Activated CD4-positive, alpha-beta T cell treated with anti-CD3 and anti-CD28 coated beads for 48 hours (primary cell): ENCODE measurements around the gene MICAL3.
"Not testable (repeated sequence)": the region's sequence is repeated elsewhere in the genome, so short reads cannot be mapped to it uniquely, and the experiment has no call there.

Experiments
- DNase-seq: peaks from one replicate; pipeline ENCODE4 v3.0.0-alpha.2; 2020

The MICAL3 gene

DNA sequence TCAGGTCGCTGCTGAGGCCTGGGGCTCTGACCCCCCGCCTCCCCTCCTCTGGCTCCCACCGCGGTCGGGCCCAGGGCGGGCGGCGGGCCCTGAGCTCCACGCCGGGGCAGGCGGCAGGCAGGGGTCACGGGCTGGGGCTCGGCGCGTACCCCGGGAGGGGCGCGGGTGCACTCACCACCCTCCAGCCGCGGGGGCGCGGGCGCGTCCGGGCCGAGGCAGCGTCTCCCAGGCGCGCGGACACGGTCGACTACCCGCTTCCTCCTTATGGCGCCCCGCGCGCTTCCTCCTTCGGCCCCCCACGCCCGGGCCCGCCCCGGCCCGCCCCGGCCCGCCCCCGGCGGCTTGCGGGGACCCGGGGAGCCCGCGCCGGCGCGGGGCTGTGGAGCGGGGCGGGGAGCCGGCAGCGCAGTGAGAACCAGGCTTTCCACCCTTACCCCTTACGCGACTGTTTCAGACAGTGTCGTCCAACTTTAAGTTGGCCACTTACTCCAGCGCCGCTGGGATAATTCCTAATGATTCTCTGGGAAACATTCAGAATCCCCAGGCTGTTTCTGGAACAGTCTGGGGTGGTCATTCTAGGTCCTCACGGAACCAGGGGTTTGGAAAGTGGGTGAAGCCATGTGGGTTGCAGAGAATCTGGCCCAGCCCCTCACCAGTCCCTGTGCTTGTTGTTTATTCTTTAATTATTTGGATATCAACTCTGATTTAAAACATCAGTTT lies 250.0 kb downstream of the MICAL3 start, which contains the start of gene BID:
Gene BID (minus strand): TSS at position 264 of the 720 bp plus-strand sequence. CDS start 24,353 bp downstream, outside the sequence.
- no peak for DNase-seq

DNA sequence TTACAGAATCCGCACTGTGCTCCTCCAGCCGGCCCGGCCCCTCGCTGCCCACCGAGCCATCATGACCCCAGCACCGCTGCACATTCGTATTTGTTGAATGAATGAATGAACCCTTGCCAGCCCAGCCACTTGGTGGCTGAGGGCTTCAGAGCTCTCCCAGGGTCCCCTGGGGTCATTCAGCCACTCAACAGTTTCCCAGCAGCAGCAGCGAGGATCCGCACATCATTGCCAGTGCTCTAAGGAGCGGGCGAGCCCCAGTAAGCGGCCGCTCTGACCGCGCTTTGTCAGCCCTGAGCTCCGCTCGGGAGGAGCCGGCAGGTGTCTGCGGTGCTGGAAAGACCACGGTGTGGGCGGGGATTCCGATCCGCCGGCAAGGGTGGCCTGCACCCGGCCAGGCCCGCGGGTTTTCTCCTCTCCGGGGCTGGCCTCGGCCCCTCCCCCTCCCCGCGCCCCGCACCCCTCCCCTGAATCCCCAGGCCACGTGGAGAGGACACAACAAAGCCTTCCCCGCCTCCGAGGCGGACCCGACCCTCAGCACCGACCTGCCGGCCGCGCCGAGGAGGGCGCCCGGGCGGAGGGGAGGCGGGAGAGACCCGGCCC lies 250.7 kb downstream of the MICAL3 start:
- DNase-seq, result peak; percentile 72

DNA sequence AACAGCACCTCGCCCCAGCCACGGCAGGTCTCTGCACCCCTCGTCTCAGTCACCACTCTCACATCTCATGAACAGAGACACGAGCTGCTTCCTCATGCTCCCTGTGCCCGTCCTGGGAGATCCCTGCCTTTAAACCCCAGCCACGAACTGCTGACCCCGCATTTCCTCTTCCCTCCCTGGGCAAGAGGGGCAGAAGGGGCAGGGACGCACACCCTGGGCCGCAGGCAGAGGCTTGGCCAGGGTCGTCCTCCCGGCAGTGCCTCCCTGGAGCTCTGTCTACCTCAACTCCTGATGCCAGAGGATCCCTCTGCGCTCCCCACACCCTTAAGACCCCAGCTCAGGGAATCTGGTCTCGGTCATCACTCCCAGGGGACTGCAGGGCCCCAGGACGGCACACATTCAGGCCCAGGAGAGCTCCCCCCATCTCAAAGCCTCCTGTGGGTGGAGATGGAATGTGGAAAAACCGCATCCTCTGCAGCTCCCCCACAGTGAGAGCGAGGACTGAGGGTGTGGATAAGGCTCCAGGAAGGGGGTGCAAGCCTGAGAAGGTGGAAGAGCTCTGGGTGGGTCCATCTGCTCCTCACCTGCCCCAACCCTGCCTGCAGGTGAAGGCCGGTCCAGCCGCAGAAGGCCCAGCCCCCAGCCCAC lies 251.3 kb downstream of the MICAL3 start:
- DNase-seq, result no peak

DNA sequence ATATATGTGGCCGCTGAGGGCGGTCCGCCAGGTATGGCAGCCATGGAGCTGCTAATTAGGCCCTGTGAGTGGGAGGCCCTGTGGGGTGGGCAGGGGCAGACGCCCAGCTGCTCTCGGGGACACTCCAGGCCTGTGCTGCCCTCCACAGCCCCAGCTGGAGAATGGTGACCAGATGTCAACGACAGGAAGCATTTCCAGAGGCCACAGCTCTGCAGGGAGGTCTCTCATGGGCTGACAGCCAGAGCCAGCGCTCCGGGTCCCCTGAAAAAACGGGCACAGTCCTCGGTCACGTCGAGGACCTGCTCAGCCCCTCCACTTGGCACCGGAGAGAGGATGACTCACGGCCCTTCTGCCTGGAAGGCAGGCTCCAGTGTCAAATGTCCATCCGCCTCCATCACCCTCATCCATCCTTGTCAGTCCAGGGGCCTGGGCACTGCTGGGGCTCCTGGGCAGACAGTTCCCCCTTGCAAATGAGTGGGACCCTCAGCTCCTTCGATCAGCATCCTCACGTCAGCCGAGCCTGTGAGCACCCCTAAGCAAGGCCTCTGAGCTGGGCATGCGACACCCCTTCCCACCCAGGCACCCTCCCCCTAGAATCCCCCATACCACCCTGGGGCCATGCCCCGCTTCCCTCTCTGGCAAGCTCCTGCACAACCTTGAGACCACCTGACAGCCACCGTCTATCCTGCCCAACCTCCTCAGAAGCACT lies 252.0 kb downstream of the MICAL3 start:
- no peak for DNase-seq

DNA sequence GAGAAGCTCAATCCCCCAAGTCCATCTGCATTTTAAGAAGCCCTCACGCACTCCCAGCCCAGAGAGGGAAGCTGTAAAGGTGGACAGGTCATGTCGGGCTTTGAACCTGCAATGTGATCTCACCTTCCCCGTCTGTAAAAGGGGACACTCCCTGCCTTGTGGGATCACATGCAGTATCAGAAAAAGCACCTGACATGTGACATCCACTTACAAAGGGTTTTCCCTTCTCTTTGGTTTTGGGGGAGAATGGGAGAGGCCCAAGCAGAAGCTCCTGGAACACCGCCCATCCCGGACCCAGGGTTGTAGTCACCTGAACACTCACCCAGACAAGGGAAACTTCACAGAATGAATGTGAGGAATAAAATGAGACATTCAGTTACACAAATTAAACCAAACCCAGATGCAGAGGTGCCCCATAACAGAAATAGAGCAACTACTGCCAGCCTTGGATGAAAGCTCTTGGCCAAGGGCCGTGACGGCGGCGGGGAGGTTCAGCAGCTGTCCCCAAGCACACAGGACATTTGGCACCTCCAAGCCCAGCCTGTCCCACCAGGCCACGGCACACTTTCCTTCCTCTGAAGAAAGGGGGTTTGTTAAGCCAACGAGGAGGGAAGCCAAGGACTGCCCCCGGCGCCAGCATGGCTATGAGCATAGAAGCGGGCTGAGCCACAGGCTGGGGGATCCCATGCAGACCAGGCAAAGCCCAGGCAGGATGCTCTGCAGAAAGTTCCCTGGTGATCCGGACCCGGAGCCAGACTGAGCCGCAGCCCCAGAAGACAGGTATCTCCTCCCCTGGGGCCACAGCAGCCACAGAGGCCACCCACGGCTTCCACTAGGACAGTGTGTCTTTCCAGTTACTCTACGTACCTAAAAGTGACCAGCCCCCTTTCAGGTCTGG lies 253.9 kb downstream of the MICAL3 start:
- no peak for DNase-seq

DNA sequence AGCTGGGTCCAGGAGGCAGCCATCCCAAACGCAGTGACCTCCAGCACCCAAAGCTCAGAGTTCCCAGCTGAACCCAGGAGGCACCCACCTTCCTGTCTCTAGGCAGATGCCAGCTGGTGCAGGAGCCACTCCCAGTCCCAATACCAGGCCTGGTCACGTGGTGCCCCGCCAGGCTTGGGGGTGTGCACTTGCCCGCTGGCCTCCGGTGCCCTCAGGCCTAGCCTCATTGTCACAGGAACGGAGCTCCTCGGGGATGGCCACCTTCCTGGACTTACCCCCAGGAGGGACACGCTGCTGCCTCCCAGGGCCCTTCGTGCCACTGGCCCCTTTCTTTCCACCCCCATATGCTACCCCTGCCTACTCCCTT lies 254.7 kb downstream of the MICAL3 start:
- DNase-seq, result no peak

DNA sequence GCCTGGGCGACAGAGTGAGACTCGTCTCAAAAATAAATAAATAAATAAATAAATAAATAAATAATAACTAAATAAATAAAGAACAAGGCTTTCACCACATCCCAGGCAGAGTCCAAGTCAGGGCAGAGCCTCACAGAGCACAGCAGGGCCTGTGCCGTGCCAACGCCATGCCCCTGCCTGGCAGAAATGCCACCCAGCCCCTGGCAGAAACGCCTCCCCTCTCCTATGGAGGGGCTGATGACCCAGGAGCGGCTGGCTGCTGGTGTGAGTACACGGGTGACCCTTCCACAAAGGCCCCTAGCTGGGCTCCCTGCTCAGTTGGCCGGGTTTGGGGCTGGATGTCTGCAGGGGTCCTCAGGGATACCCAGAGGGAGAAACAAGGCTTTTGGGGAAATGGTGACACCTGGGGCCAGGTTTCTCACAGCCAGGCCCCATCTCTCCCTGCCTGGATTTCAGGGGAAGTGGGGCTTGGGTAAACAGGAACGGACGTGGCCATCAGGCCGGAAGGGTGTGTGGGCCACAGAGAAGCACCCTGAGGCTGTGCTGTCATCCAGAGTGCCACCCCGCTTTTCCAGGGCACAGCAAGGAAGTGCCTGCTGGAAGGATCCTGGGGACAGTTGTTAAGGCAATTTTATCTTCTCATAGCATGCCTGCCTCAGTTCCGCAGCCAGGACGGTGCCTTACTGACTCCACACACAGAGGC lies 255.2 kb downstream of the MICAL3 start:
- DNase-seq, result no peak

DNA sequence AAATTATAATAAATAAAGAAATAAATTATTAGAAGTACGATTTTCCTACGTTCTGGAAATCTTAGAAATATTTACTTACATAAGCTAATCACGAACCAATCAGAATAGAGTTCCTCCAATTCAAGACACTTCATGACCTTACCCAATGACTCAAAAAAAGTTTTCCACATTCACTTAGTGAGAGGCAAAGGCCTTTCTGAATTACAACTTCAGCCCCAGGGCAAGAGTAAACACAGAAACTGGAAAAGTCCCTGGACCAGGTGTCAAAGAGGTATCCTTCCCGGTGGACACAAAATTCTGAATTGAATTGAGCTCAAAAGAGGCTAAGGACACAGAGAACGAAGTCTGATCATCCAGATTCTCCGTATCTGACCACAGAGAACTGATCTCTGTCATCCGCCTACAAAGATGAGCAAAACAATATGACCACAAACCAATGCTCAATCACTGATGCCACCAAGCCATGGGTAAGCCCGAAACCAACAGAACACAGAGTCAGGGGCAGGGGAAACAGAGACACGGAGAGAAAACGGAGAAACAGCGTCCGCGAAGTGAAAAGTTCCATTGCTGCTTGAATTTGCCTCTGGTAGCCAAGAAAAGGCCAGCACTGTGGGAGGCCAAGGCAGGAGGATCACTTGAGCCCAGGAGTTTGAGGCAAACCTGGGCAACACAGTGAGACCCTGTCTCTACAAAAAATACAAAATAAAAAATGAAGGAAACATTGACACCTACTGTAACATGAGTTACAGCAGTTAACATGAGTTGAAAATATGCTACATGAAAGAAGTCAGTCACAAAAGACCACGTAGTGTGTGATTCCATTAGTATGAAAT lies 256.9 kb downstream of the MICAL3 start:
- peak; percentile 77 for DNase-seq

DNA sequence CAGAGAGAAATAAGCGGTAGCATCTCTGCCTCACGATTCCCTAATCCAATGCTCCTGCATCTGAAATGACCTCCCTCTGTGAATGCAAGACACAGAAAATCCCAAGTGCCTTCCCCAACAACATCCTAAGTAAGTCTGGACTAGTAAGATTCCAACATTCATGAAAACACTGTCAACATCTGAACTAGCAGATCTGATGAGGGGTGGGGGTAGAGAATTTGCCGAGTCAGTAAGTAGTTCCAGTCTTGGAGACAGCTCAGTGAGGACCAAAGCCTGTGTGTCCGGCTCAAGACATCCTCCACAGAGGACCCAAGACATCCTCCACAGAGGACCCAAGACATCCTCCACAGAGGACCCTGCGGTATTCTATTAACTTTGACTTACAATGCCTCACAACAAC lies 259.5 kb downstream of the MICAL3 start:
- DNase-seq, result not testable (repeated sequence)

DNA sequence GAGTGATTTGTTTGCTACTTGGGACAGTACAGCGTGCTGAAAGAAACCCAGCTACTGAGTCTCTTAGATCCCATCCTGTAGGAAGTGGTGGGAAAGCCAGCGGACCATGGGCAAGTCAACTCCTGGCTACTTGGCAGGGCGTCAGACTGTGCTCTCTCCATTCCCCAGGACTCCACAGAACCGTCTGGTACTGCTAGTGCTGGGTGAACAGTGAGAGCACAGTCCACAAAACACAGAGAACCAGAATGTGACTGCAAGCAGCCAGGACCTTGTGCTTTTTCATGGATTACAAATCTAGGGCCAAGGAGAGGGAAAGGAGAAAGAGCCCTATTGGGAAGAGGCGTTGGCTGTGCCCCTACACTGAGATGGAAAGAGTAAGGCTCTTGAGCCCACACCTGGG lies 260.3 kb downstream of the MICAL3 start:
- no peak for DNase-seq

DNA sequence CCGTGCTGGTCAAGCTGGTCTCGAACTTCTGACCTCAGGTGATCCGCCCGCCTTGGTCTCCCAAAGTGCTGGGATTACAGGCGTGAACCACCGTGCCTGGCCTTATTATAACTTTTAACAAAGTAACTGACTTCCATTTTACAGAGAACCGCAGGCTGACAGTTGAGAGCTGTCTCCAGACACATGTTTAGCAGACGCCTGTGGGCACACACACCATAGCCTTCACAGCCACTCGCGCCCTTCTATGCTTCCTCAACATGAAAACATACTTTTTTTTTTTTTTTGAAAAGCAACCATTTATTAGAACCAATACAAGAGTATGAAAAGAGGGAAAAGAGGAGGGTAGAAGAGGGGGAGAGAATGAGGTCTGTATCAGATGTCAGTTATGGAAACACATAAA lies 260.9 kb downstream of the MICAL3 start:
- not testable (repeated sequence) for DNase-seq

DNA sequence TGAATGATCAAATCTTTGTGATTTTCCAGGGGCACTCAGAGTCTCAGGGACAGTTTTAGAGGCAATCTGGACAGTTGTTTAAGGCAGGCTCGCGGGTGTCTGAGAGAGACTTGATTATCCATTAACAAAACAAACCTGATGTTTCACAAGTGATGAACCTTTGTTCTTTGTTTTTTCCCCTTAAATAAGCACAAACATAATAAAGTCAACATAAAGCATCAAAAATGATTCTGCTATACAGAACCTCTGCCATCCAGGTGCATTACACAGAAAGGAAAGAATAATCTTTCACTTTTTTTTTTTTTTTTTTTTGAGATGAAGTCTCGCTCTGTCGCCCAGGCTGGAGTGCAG lies 263.2 kb downstream of the MICAL3 start:
- no peak for DNase-seq

DNA sequence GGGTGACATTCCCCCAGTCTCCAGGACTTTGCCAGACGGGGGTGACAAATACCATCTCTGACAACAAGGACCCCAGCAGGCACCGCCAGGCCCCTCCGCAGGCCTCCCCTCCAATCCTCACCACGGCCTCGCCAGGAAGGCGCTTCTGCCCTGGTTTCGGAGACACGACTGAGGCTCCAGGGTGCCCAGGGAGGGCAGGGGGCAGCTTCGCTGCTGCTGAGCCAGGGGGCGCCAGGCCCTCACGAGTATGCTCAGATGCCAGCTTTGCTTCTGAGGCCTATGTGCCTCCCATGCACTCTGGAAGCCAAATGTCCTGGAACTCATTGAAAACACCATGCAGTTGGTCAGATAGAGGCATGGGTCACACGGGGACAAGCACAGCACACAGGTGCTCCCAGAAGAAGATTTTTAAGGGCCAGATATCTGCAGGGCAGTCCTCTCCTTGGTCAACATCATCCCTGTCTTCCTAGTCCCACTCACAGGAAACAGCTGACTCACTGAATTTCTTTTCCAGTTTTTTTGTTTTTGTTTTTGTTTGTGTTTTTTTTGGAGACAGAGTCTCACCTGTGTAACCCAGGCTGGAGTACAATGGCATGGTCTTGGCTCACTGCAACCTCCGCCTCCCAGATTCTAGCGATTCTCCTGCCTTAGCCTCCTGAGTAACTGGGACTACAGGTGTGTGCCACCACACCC lies 270.0 kb downstream of the MICAL3 start:
- peak; percentile 57 for DNase-seq

DNA sequence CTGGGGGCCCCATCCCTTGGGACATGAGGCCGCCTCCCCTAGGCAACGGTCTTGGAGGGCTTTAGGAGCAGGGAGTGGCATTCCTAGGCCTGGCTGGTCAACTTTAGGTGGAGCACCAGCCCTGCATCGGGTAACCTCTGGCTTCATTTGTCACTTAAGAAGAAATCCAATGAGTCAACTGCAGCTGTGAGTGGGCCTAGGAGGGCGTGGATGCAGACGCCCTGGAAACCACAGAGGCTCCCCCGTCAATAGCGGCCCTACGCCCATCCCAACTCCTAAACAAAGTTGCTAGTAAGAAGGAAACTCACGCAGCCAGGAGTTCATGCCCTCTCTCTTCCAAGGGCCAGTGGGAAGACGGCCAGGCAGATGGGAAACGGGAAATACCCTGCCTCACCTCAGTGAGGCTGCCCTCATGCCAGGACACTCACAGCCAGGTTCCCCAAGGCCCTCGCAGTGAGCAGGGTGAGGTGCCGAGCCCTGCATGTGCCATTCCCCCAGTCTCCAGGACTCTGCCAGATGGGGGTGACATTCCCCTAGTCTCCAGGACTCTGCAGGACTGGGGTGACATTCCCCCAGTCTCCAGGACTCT lies 270.9 kb downstream of the MICAL3 start:
- DNase-seq, result no peak

DNA sequence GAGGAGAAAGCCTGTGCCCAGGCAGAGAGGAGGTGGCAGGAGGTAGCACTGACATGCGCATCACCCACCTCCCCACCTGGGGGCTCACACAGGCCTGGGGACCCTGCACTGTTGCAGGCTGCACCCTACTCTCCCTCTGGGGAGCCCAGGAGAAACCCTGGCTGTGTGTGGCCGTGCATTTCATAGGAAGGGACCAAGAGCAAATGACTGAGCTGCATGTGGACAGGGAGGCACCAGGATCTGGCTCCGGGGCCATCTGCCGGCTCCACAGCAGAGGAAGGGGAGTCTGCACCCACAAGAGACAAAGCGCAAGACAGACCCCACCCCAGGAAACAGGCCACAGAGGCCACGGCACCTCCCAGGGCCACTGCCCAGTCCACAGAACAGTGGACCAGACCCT lies 272.8 kb downstream of the MICAL3 start:
- no peak for DNase-seq

DNA sequence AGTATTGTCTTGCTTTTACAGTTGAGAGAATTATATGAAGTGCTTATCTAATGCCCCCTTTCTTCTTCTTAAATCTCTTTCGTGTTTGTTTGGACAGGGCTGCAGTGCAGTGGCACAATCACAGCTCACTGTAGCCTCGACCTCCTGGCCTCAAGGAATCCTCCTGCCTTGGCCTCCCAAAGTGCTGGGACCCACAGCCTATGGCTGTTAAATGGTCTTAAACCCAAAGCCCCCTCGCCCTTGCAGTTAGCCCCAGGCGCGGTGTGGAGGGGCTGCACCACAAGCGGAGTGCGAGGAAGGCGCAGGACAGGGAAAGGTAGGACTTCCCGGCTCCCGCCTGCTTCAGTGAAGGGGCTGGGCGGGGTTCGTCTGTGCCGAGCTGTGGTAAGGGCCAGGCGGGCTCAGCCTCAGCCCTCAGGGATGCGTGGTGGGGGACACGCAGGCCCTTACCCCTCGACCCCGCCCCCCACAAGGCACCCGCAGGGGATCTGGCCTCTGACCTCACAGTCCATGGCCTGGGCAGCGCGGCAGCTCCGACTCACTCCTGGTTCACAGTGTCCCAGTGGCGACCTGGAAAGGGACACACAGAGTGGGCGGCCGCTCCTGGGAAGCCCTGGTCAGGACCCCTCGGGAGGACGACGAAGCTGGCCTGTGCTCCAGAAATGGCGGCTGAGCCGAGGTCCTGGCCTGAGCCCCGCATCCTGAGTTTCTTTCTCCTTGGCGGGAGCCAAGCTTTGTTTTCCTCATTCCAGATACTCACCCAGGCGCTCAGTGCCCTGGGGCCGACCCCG lies 274.6 kb downstream of the MICAL3 start:
- DNase-seq, result no peak

DNA sequence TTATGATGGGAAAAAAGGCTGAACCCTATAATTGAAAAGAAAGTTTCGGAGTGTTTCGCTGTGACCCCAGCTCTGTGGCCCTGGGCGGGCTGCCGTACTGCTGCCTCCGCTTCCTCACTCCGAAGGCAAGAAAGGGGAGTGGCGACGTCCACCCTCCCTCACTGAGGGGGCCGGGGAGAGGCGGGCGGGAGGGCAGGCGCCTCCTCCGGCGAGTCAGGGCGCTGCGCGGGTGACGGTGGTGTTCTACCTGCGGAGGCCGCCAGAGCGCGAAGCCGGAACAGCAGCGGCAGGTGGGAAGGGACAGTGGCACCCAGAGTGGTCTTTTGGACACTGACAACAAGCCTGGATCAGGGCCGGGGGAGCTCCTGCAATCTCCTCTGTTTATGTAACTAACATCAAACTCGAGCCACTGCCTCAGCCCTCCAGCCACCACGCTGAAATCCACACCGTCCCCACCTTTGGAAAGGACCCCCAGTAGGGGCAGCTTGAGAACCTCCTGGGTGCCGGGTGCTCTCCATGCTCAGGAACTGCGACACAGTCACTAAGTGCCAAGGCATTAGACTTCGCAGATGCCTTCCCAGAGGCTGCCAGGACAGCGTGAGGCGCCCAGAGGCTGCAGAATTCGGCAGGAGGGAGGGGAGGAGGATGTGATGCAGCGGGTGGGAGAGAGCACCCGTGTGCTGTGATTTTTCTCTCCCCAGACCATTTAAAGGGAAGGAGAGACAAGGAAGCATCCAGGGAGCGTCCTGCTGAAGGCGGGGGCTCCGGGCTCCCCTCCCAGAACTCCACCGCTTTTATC lies 275.6 kb downstream of the MICAL3 start:
- DNase-seq, result no peak

DNA sequence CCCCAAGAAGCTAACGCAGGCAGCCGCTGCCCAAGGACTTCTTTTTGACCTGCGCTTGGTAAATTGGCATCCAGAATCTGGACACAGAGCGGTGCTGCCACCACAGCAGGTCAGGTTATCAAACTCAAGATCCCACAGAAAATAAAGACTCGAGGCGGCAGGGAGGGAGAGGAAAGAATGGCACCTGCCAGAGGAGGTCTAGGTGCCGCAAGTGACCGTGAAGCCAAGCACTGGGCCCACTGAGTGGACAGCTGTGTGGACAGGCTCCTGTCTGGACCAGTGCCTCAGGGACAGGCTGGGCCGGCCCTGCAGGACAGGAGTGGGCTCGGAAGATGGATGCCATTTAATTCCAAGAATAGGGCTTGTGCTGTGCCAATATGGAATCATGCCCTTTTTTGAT lies 277.4 kb downstream of the MICAL3 start:
- DNase-seq, result no peak
